Heart left ventricle (tissue), 16 donors: Measurements from ENCODE around the gene MEI1. TPM values are rescaled to one million over a fixed set of nuclear protein-coding genes. Genes with fewer than 3 reads are reported as not detected.

ENCODE experiments used
- ATAC-seq, 4 donors: fragments of 200-7000 bp; cut with Tn5 transposase; one replicate each; pipeline ENCODE4 v1.9.1; 2020 to 2022; ENCODE audit warnings: moderate library complexity in 4 of 4, mild to moderate bottlenecking in 3 of 4, moderate number of reproducible peaks in 1 of 4
- DNase-seq, 5 donors: peaks; one replicate each; pipeline ENCODE4 v3.0.0-alpha.2; 2020
- H3K27ac ChIP-seq, 12 donors: fragments of 200-600 bp; sonication (generic) in 4 of 12; one replicate each; pipeline versions ENCODE4 v1.5.0 to v1.8.0; 2016 to 2022; ENCODE audit warnings: mild to moderate bottlenecking in 2 of 12
- H3K27me3 ChIP-seq, 9 donors: fragments of 200-600 bp; sonication (generic) in 2 of 9; one replicate each; pipeline versions ENCODE4 v1.5.1 to v1.8.0; 2016 to 2022; ENCODE audit warnings: mild to moderate bottlenecking in 3 of 9
- H3K36me3 ChIP-seq, 9 donors: fragments of 200-600 bp; sonication (generic) in 2 of 9; one replicate each; pipeline versions ENCODE4 v1.5.0 to v1.8.0; 2018 to 2022; ENCODE audit warnings: mild to moderate bottlenecking in 2 of 9
- H3K4me1 ChIP-seq, 12 donors: fragments of 200-600 bp; sonication (generic) in 4 of 12; one replicate each; pipeline versions ENCODE4 v1.5.0 to v1.8.0; 2016 to 2022; ENCODE audit warnings: mild to moderate bottlenecking in 3 of 12
- H3K4me3 ChIP-seq, 12 donors: fragments of 200-600 bp; sonication (generic) in 4 of 12; one replicate each; pipeline versions ENCODE4 v1.5.0 to v1.8.0; 2017 to 2022; ENCODE audit warnings: mild to moderate bottlenecking in 9 of 12, moderate library complexity in 4 of 12
- H3K9me3 ChIP-seq, 12 donors: fragments of 200-600 bp; sonication (generic) in 4 of 12; one replicate each; pipeline versions ENCODE4 v1.5.0 to v1.8.0; 2016 to 2022; ENCODE audit warnings: mild to moderate bottlenecking in 1 of 12
- POLR2A ChIP-seq, 2 donors: fragments of 450-650 bp; IDR thresholded peaks; one replicate each; pipeline ENCODE4 v1.6.1; 2017; ENCODE audit warnings: antibody characterized with exemption in 2 of 2, mild to moderate bottlenecking in 2 of 2, moderate library complexity in 2 of 2
- WGBS, 4 donors: extraction: QIAGEN DNeasy Blood & Tissue Kit in 2 of 4; methylation state at CpG; one replicate each; pipeline versions ENCODE4 v1.1.5 to v1.1.7; 2013 to 2018; 5-methylcytosine and 5-hydroxymethylcytosine counted together
- intact Hi-C, 10 donors: fragments of 100-400 bp; cut with DNase I; formaldehyde crosslinking; loops; one replicate each; pipeline versions ENCODE4 v1.11.1 to v1.14.2; 2022
- polyA plus RNA-seq, 2 donors: library from polyadenylated mRNA; stranded (reverse); fragments of 200-250 nt; gene quantifications; one replicate each; pipeline ENCODE4 v1.2.3, GENCODE V29; 2013
- total RNA-seq, 9 donors: library from RNA; depleted of rRNA in 2 of 9; stranded (reverse); fragments of >200 nt in 2 of 9; fragmentation: NEBNext Ultra II Directional in 3 of 9; extraction: Animal tissue kit (Norgen Biotek cat#: 25700) in 3 of 9; gene quantifications; one replicate each; pipeline versions ENCODE4 v1.1.0 to v1.2.4, GENCODE V29; 2016 to 2023
- TF ChIP-seq, protein P1 (sequence below), 12 donors: fragments of 200-600 bp; sonication (generic) in 4 of 12; IDR thresholded peaks; one replicate each; pipeline versions ENCODE4 v1.5.0 to v1.8.0; 2018 to 2022; ENCODE audit warnings: antibody characterized with exemption in 12 of 12, mild to moderate bottlenecking in 5 of 12
- donor health status: ischemic (EF 13 %, LVEDD 7.1; RV severe dilation, severe dysfunction).
- donor health status: healthy with polysubstance abuse.
- donor health status: DM: no; HTN: yes; CAD: no.
- donor health status: DM: no; HTN: no; CAD: no.
- donor health status: ischemic (EF 25% LVEDD 6.9; RV normal size, moderate dysfunction).
- donor health status: ischemic (EF 25% LVEDD 5.7; RV mildly dilated, moderate dysfunction).
- donor health status: healthy.
- donor health status: DM: yes; HTN: yes; CAD: no.
- donor health status: ischemic (EF 35%, LVEDD 5.7; RV mildly dilated, moderate dysfunction).
- donor health status: nonischemic (EF 11% LVEDD 7.7; RV severe dilation, severe dysfunction).
- donor health status: DM: yes; HTN: yes; CAD: no.
- donor health status: PGD.
- donor health status: ischemic (EF 29% LVEDD 5.4; RV normal size, mild dysfunction).
- donor health status: nonischemic (EF 23%, LVEDD 6.1; RV moderate dilation, normal function).

The MEI1 gene
- total and polyA plus RNA-seq, 11 donors, result 0.23 to 2.3 (median 0.54) TPM; not detected in 4

DNA sequence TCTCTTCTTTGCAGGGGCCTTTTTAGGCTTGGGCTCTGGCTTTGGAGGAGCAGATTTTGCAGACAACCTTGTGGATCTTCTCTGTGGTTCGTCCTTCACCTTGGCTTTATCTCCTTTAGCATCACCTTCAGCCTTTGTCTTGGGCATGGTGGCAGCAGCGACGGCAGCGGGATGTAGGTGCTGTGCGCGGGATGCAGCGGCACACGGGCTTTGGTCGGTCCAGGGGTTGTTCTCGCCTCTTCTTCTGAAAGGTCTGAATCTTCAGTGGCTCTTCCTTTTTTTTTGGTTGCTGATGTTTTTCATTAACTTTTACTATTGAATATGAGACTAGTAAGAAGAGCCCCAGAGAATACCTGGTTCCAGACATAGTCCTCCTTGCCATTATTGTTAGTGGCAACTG is 10.0 kb downstream of the MEI1 start:
- no peak overlapping the region for H3K4me3 ChIP-seq
- H3K36me3 ChIP-seq, result no peaks in the 10 kb centered on the region
- no peak for DNase-seq
- H3K27me3 ChIP-seq, result no peaks in the 10 kb centered on the region
- no peak for TF ChIP-seq POLR2A (IDR thresholded peaks at IDR 0.05)
- TF ChIP-seq, protein P1, sequence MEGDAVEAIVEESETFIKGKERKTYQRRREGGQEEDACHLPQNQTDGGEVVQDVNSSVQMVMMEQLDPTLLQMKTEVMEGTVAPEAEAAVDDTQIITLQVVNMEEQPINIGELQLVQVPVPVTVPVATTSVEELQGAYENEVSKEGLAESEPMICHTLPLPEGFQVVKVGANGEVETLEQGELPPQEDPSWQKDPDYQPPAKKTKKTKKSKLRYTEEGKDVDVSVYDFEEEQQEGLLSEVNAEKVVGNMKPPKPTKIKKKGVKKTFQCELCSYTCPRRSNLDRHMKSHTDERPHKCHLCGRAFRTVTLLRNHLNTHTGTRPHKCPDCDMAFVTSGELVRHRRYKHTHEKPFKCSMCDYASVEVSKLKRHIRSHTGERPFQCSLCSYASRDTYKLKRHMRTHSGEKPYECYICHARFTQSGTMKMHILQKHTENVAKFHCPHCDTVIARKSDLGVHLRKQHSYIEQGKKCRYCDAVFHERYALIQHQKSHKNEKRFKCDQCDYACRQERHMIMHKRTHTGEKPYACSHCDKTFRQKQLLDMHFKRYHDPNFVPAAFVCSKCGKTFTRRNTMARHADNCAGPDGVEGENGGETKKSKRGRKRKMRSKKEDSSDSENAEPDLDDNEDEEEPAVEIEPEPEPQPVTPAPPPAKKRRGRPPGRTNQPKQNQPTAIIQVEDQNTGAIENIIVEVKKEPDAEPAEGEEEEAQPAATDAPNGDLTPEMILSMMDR (IDR thresholded peaks at IDR 0.05), result no peak
- no peak for ATAC-seq
- intact Hi-C loops, result no loop called here
- H3K27ac ChIP-seq, result no peak overlapping the region
- no peaks in the 10 kb centered on the region for H3K4me1 ChIP-seq
- 90 to 95% (median 91%) methylated on average over 10 of the region's 10 CpGs for WGBS, 4 donors
- no peaks in the 10 kb centered on the region for H3K9me3 ChIP-seq

DNA sequence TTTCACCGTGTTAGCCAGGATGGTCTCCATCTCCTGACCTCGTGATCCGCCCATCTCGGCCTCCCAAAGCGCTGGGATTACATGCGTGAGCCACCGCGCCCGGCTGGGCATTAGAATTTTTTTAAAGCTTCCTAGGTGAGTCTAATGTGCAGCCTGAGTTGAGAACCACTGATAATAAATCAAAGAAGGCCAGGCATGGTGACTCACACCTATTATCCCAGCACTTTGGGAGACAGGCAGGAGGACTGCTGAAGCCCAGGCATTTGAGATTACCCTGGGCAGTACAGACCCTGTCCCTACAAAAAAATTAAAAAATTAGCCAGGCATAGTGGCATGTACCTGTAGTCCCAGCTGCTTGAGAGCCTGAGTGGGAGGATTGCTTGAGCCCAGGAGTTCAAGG is 13.7 kb downstream of the MEI1 start:
- no peak for TF ChIP-seq POLR2A (IDR thresholded peaks at IDR 0.05)
- TF ChIP-seq, protein P1 (IDR thresholded peaks at IDR 0.05), result no peak
- intact Hi-C loops, result no loop called here
- 89 to 99% (median 96%) methylated on average over 9 of the region's 9 CpGs for WGBS, 4 donors

DNA sequence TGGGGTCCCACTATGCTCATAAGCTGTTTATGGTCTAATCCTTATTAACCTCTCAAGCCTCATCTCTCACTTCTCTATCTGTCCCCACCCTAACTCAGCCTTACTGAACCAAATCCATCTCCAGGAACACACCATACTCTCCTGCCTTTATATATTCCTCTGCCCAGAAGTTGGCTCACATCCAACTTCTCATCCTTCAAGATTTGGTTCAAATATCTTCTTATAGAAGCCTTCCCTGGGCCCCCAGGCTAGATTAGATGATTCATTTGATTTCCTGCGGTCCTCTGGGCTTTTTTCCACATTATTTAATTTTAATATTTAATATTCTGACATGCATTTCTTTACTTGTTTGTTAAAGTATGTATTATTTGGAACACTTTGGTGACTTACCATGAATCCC is 23.2 kb downstream of the MEI1 start:
- no peaks in the 10 kb centered on the region for H3K4me1 ChIP-seq
- no peak for DNase-seq

More for the DNA sequence above, 13.7 kb downstream of the MEI1 start:
- DNase-seq, result no peak
- Histone ChIP-seq H3K4me1 (no peaks in the 10 kb centered on the region), H3K27me3 (no peaks in the 10 kb centered on the region), H3K9me3 (no peaks in the 10 kb centered on the region), H3K27ac (no peak overlapping the region), H3K36me3 (no peaks in the 10 kb centered on the region), H3K4me3 (no peak overlapping the region)
- no peak for ATAC-seq

DNA sequence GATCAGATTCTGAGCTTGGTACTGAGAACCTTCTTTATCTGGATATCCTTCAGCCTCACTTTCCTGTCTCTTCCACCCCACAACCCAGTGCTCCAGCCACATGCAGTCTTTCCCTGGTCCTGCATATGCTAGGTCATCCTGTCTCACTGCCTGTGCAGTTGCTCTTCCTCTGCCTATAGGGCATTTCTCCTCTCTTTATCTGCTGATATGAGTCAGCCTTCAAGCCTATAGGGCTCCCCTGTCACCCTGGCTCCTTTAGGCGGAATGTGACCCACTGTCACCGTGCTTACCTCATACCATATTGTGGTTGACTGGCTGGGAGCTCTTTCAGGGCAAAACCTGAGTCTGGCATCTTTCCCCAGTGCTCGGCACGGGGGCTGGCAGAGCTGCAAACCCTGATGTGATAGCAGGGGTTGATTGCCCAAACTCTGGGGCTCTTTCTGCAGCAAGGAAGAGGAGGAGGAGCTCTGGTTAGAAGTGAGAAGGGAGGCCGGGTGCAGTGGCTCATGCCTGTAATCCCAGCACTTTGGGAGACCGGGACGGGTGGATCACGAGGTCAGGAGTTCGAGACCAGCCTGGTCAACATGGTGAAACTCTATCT is 26.3 kb downstream of the MEI1 start:
- WGBS, 4 donors, result 73 to 77% (median 76%) methylated on average over 9 of the region's 9 CpGs
- H3K36me3 ChIP-seq, result no peaks in the 10 kb centered on the region
- no peak for ATAC-seq
- DNase-seq, result no peak
- H3K27me3 ChIP-seq, result no peaks in the 10 kb centered on the region
- no peak overlapping the region for H3K4me3 ChIP-seq
- TF ChIP-seq POLR2A (IDR thresholded peaks at IDR 0.05), result no peak
- TF ChIP-seq, protein P1 (IDR thresholded peaks at IDR 0.05), result no peak
- intact Hi-C loops, result no loop called here
- H3K27ac ChIP-seq, result no peak overlapping the region
- H3K9me3 ChIP-seq, result no peaks in the 10 kb centered on the region
- no peaks in the 10 kb centered on the region for H3K4me1 ChIP-seq

More for the DNA sequence above, 23.2 kb downstream of the MEI1 start:
- WGBS, 4 donors, result 77 to 94% (median 87%) methylated on average over 1 of the region's 1 CpG
- Histone ChIP-seq H3K9me3 (no peaks in the 10 kb centered on the region), H3K36me3 (no peaks in the 10 kb centered on the region), H3K27ac (no peak overlapping the region), H3K27me3 (no peaks in the 10 kb centered on the region), H3K4me3 (no peak overlapping the region)
- no peak for ATAC-seq
- TF ChIP-seq, protein P1 (IDR thresholded peaks at IDR 0.05), result no peak
- no peak for TF ChIP-seq POLR2A (IDR thresholded peaks at IDR 0.05)
- intact Hi-C loops, result no loop called here
